ENCODE measurements around the gene SLC26A11.
"Not testable (repeated sequence)": the region's sequence is repeated elsewhere in the genome, so short reads cannot be mapped to it uniquely, and the experiment has no call there.

The SLC26A11 gene

DNA sequence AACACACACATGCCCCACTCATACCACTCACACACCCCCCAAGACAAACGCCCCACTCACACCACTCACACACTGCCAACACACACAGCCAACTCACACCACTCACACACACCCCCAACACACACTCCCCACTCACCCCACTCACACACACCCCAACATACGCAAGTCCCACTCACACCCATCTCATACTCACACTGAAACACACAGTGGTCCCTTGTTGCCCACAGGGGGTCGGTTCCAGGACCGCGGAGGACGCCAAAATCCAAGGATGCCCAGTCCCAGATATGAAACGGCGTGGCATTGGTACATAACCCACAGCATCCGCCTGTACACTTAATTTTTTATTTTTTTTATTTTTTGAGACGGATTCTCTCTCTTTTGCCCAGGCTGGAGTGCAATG is 61.3 kb downstream of the SLC26A11 start:
- DNase-seq (ENCODE audit: low spot score), result no peak

- DNase-seq (ENCODE audit: low spot score), result no peak
Measured at GRCh38 chr17:80283116-80283852, 63.1 kb downstream of the SLC26A11 start.

DNA sequence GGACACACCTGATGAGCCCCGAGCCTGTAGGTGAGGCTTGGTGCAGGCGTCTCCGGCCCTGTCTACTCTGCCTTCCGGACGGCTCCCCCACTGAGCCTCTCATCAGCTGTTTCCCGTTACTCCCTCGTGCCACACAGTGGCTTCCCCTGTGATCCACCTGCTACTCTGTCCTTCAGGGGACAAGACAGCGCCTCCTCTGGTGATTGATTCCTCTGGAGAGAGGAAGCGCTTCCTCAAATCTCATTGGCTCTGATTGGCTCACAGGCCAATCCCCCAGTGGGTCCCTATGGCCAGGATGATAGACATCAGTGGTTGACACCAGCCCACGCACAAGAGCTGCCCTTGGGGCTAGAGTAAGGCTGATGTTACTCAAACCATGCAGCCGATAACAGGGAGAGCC is 64.4 kb downstream of the SLC26A11 start:
- DNase-seq (ENCODE audit: low spot score), result no peak

GRCh38 chr17:80285237-80285920 is 65.2 kb downstream of the SLC26A11 start:
- no peak for DNase-seq (ENCODE audit: low spot score)

GRCh38 chr17:80286638-80286960 is 66.4 kb downstream of the SLC26A11 start:
- DNase-seq (ENCODE audit: low spot score), result no peak

DNA sequence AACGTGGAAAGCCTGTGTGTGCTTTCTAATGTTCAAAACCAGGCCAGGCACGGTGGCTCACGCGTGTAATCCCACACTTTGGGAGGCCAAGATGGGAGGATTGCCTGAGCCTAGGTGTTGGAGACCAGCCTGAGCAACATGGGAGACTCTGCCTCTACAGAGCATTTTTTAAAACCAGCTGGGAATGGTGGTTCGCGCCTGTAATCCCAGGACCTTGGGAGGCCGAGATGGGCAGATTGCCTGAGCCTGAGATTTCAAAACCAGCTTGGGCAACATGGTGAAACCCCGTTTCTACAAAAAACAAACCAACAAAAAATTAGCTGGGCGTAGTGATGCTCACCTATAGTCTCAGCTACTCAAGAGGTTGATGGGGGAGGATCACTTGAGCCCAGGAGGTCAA is 66.8 kb downstream of the SLC26A11 start:
- no peak for DNase-seq (ENCODE audit: low spot score)

- DNase-seq (ENCODE audit: low spot score), result no peak
Measured at GRCh38 chr17:80287806-80288567, 67.8 kb downstream of the SLC26A11 start.

GRCh38 chr17:80289616-80290015 is 69.4 kb downstream of the SLC26A11 start:
- no peak for DNase-seq (ENCODE audit: low spot score)

GRCh38 chr17:80290156-80290555 is 69.9 kb downstream of the SLC26A11 start:
- DNase-seq (ENCODE audit: low spot score), result no peak

- no peak for DNase-seq (ENCODE audit: low spot score)
Measured at GRCh38 chr17:80291260-80291659, 71.0 kb downstream of the SLC26A11 start.

DNA sequence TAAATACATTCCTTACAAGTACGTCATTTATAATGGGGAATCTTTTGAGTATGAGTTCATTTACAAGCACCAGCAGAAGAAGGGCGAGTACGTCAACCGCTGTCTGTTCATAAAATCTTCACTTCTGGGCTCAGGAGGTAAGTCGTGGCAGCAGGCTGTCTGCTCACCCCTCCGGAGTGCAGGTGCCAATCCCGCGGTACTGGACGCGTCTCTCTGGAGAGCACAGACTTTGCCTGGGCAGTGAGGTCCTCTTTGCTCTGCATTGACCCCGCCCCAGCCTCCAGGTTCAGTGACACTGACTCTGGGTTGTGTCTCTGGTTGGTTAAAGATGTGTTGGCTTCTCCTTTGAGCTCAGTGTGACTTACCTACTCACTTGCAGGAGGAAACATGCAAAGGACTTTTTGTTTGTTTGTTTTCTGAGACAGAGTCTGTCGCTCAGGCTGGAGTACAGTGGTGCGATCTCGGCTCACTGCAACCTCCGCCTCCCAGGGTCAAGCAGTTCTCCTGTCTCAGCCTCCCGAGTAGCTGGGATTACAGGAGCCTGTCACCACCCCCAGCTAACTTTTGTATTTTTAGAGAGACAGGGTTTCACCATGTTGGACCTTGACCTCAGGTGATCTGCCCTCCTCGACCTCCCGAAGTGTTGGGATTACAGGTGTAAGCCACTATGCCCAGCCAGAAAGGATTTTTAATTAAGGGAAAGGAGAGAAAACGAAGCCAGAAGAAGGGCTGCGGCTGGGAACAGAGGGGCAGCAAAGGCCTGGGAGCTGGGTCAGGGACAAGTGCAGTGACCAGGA is 71.7 kb downstream of the SLC26A11 start:
- DNase-seq (ENCODE audit: low spot score), result no peak

DNA sequence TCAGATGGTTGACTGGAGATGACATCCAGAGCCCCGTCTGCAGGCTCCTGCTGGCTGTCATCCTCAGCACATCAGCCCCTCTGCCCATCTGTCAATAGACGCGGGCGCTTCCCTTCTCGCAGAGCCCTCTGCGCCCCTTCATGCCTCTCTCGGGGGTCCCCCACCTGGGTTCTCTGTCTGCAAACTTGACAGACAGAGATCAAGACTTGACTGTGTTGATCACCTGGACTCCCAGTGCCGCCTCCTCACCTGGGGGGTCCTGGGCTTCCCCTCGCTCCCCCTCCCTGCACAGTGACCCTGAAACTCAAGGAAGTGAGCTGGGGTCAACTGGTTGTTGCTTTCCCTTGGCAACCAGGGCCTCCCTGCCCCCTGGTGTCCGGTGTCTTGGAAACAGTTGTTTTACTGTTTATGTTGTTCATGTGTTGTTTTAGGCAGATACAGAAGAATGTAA is 72.3 kb downstream of the SLC26A11 start:
- peak; percentile 47 for DNase-seq (ENCODE audit: low spot score)

GRCh38 chr17:80294210-80294609 is 74.0 kb downstream of the SLC26A11 start:
- no peak for DNase-seq (ENCODE audit: low spot score)

DNA sequence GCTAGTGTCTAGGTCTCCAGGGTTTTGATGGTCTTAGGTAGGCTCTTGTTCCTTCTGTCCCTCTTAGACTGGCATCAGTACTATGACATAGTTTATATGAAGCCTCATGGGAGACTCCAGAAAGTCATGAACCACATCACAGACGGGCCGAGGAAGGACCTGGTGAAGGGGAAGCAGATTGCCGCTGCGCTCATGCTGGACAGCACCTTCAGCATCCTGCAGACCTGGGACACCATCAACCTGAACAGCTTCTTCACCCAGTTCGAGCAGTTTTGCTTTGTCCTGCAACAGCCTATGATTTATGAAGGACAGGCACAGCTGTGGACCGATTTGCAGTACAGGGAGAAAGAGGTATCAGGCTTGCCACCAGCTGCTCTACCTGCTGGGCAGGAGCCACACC is 74.4 kb downstream of the SLC26A11 start:
- DNase-seq (ENCODE audit: low spot score), result no peak

- no peak for DNase-seq (ENCODE audit: low spot score)
Measured at GRCh38 chr17:80295146-80295545, 74.9 kb downstream of the SLC26A11 start.

GRCh38 chr17:80295559-80295958 is 75.3 kb downstream of the SLC26A11 start:
- DNase-seq (ENCODE audit: low spot score), result no peak

GRCh38 chr17:80296221-80296620 is 76.0 kb downstream of the SLC26A11 start:
- DNase-seq (ENCODE audit: low spot score), result no peak

DNA sequence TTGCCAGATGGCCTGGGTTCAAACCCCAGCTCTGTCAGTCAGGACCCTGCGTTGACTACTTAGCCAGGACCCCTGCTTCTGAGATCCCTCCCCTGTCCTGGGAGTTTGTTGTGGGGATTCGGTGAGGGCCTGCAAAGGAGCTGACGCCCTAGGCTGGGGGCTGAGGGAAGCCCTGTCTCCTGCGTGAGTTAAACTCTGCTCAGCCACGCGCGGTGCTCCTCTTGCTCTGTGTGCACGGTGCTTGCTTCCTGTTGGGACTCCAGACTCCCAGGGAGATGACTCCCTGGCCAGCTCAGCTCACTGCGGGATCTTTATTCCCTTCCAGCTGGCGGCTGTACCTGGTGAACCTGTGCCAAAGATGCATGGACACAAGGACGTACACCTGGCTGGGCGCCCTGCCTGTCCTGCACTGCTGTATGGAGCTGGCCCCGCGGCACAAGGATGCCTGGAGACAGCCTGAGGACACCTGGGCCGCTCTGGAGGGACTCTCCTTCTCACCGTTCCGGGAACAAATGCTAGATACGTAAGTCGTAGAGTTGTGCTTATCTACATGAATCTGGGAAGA is 77.9 kb downstream of the SLC26A11 start:
- DNase-seq (ENCODE audit: low spot score), result no peak

DNA sequence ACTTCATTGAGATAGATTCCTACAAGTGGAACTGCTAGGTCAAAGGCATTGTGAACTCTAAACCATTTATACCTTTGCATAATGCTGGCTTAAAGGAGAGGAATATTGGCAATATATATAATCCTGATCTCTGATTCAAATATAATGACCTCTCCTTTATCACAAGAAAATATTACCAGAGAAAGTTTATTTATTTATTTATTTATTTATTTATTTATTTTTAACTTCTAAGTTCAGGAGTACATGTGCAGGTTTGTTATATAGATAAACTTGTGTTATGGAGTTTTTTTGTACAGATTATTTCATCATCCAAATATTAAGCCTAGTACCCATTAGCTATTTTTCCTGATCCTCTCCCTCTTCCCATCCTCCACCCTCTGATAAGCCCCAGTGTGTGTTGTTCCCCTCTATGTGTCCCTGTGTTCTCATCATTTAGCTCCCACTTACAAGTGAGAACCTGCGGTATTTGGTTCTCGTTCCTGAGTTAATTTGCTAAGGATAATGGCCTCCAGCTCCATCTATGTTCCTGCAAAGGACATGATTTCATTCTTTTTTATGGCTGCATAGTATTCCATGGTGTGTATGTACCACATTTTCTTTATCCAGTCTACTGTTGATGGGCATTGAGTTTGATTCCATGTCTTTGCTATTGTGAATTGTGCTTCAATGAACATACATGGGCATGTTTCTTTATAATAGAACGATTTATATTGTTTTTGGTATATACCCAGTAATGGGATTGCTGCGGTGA is 79.3 kb downstream of the SLC26A11 start:
- not testable (repeated sequence) for DNase-seq (ENCODE audit: low spot score)

DNA sequence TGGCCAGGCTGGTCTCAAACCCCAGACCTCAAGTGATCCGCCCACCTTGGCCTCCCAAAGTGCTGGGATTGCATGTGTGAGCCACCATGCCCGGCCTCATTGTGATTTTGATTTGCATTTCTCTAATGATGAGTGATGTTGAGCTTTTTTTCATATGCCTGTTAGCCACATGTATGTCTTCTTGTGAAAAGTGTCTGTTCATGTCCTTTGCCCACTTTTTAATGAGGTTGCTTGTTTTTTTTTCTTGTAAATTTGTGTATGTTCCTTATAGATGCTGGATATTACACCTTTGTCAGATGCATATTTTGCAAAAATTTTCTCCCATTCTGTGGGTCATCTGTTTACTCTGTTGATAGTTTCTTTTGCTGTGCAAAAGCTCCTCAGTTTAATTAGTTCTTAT is 80.5 kb downstream of the SLC26A11 start:
- DNase-seq (ENCODE audit: low spot score), result not testable (repeated sequence)

Data from hepatic stellate cell (primary cell).